K562 (cell line): ENCODE measurements around the gene PTPRB. TPM values are rescaled to one million over a fixed set of nuclear protein-coding genes. Genes with fewer than 3 reads are reported as not detected.

Experiments
- ATAC-seq: fragments of 200-7000 bp; cut with Tn5 transposase; 3 replicates; pipeline ENCODE4 v1.9.1; 2020; ENCODE audit warnings: moderate library complexity
- BruUV-seq: library from RNA; stranded (reverse); fragments of 400-500 nt; replicated peaks from 2 replicates; lab custom pipeline; 2021; lab: Mats Ljungman, UMichigan
- CTCF ChIA-PET: fragments of 300-600 bp; formaldehyde crosslinking; extraction: SDS; loops from one replicate; lab custom pipeline; 2021; ENCODE audit warnings: low intra/inter-chr PET ratio; lab: Yijun Ruan, JAX
- POLR2A ChIA-PET: fragments of 300-600, 350-650 bp; sonication (Branson Sonifier 250); formaldehyde crosslinking; extraction: SDS; loops from one replicate; lab custom pipeline; 2021; ENCODE audit warnings: antibody characterized with exemption, inconsistent platforms; lab: Yijun Ruan, JAX
- DNase-seq, 4 experiments: peaks; one replicate each; pipeline versions ENCODE4 v3.0.0 to v3.0.0-alpha.2; 2011 to 2018; ENCODE audit warnings: low spot score in 3 of 4, mixed read lengths in 3 of 4; ENCODE audit errors: extremely low read depth in 1 of 4
- FAIRE-seq: peaks from 2 replicates; lab custom pipeline; 2011; peaks lifted over from hg19 to GRCh38; lab: Jason Lieb, UNC
- H2AFZ ChIP-seq: 2 replicates; pipeline ENCODE4 v1.6.0; 2011; ENCODE audit warnings: low read depth, low read length, control low read depth, inconsistent platforms
- H3K27ac ChIP-seq: fragments of 200-600 bp; 3 replicates; pipeline ENCODE4 v1.8.0; 2011; ENCODE audit warnings: low read depth, mild to moderate bottlenecking, control low read depth, inconsistent platforms, low read length, moderate library complexity, mixed read lengths; ENCODE audit errors: extremely low read depth
- H3K27me3 ChIP-seq, 2 experiments: fragments of 300-600 bp in 1 of 2; 2 replicates in 1 of 2; 3 replicates in 1 of 2; pipeline versions ENCODE4 v1.6.0 to v1.8.0; 2011; ENCODE audit warnings: inconsistent platforms in 2 of 2, low read length in 2 of 2, mild to moderate bottlenecking in 1 of 2, mixed read lengths in 1 of 2, moderate library complexity in 1 of 2; ENCODE audit not compliant: control insufficient read depth in 2 of 2, insufficient read depth in 2 of 2
- H3K36me3 ChIP-seq: fragments of 300-600 bp; 3 replicates; pipeline ENCODE4 v1.8.0; 2011; ENCODE audit warnings: mild to moderate bottlenecking, low read length, inconsistent platforms; ENCODE audit not compliant: control insufficient read depth, insufficient read depth
- H3K4me1 ChIP-seq, 2 experiments: fragments of 200-600 bp in 1 of 2; replicated peaks in 1 of 2; 2 replicates in 1 of 2; 3 replicates in 1 of 2; pipeline versions ENCODE4 v1.5.1 to v1.8.0; 2011; ENCODE audit warnings: inconsistent platforms in 2 of 2, low read length in 2 of 2, mild to moderate bottlenecking in 1 of 2, mixed read lengths in 1 of 2, moderate library complexity in 1 of 2; ENCODE audit not compliant: control insufficient read depth in 2 of 2, insufficient read depth in 2 of 2
- H3K4me2 ChIP-seq: 2 replicates; pipeline ENCODE4 v1.6.1; 2011; ENCODE audit warnings: low read length, control low read depth, inconsistent platforms, mixed read lengths; ENCODE audit not compliant: insufficient read depth
- H3K4me3 ChIP-seq: fragments of 200-600 bp; sonication (generic), shearing (Covaris generic); 2 replicates; pipeline ENCODE4 v1.5.1; 2016; ENCODE audit warnings: control low read depth, inconsistent platforms
- H3K79me2 ChIP-seq: fragments of 200-600 bp; 3 replicates; pipeline ENCODE4 v1.8.0; 2011; ENCODE audit warnings: low read length, inconsistent platforms; ENCODE audit not compliant: control insufficient read depth, insufficient read depth
- H3K9ac ChIP-seq, 2 experiments: 2 replicates each; pipeline versions ENCODE4 v1.6.0 to v1.6.1; 2011; ENCODE audit warnings: low read depth in 2 of 2, low read length in 2 of 2, control low read depth in 1 of 2, inconsistent platforms in 1 of 2, mild to moderate bottlenecking in 1 of 2, mixed read lengths in 1 of 2; ENCODE audit not compliant: insufficient read depth in 1 of 2
- H3K9me1 ChIP-seq: one replicate; pipeline ENCODE4 v1.6.0; 2011; ENCODE audit warnings: inconsistent platforms, mild to moderate bottlenecking, low read length, moderate library complexity; ENCODE audit not compliant: control insufficient read depth, insufficient read depth
- H3K9me3 ChIP-seq: replicated peaks from 2 replicates; pipeline ENCODE4 v1.5.1; 2011; ENCODE audit warnings: low read depth, low read length, inconsistent platforms; ENCODE audit not compliant: control insufficient read depth, insufficient read depth
- H4K20me1 ChIP-seq: replicated peaks from 2 replicates; pipeline ENCODE4 v1.6.1; 2011; ENCODE audit warnings: low read length, inconsistent platforms, mixed read lengths; ENCODE audit not compliant: control insufficient read depth, insufficient read depth
- C11orf30 ChIP-seq: fragments of 450-650 bp; IDR thresholded peaks from 2 replicates; pipeline ENCODE4 v1.6.1; 2016; ENCODE audit warnings: low read depth, mild to moderate bottlenecking
- HMG20B ChIP-seq: fragments of 250-450 bp; sonication (Bioruptor Pico); IDR thresholded peaks from 2 replicates; pipeline ENCODE4 v1.5.0; 2021; ENCODE audit warnings: mild to moderate bottlenecking
- NFYB ChIP-seq: IDR thresholded peaks from 2 replicates; pipeline ENCODE4 v1.6.1; 2011; ENCODE audit warnings: mild to moderate bottlenecking, moderate library complexity; ENCODE audit not compliant: insufficient read length; ENCODE audit errors: extremely low read depth
- SMARCC2 ChIP-seq: fragments of 450-650 bp; IDR thresholded peaks from 2 replicates; pipeline ENCODE4 v1.6.1; 2017; ENCODE audit warnings: antibody characterized with exemption, moderate library complexity, mild to moderate bottlenecking, low read depth
- TRIM28 ChIP-seq: fragments of 450-650 bp; IDR thresholded peaks from 2 replicates; pipeline ENCODE4 v1.6.1; 2017
- ZZZ3 ChIP-seq: fragments of 450-650 bp; IDR thresholded peaks from 2 replicates; pipeline ENCODE4 v1.6.1; 2016; ENCODE audit warnings: antibody characterized with exemption, mild to moderate bottlenecking, moderate library complexity
- WGBS: fragments of 100-300 bp; shearing (Covaris generic); methylation state at CpG from one replicate; pipeline ENCODE4 v1.1.6; 2016; ENCODE audit warnings: low coverage, mixed read lengths; ENCODE audit not compliant: insufficient coverage; ENCODE audit errors: missing lambda C conversion rate; 5-methylcytosine and 5-hydroxymethylcytosine counted together
- in situ Hi-C: fragments of 300-500 bp; cut with MboI; formaldehyde crosslinking; loops from 4 replicates; pipeline ENCODE4 v1.15.0; 2018; ENCODE audit warnings: inconsistent platforms, mixed read lengths
- intact Hi-C: fragments of 100-400 bp; cut with micrococcal nuclease; formaldehyde crosslinking; loops from 2 replicates; pipeline ENCODE4 v1.14.2; 2022
- polyA plus RNA-seq, 8 experiments: library from polyadenylated mRNA; depleted of rRNA in 4 of 8; stranded (reverse) in 5 of 8; unstranded in 3 of 8; fragments of >200 nt; fragmentation: Nextera tagmentation in 2 of 8; fragmentation: Illumina TruSeq in 1 of 8; extraction: Ambion mirVana in 2 of 8; extraction: Trizol in 1 of 8; gene quantifications; 2 replicates each; pipeline versions ENCODE4 v1.2.1 to v1.2.3, GENCODE V29; 2011 to 2014; ENCODE audit warnings: inconsistent platforms in 1 of 8, missing spikeins in 1 of 8
- total RNA-seq, 7 experiments: library from RNA; depleted of rRNA in 6 of 7; stranded (reverse); fragments of >200 nt in 6 of 7; fragmentation: Illumina TruSeq in 2 of 7; extraction: Trizol in 2 of 7; gene quantifications; 2 replicates each; pipeline versions ENCODE4 v1.2.1 to v1.2.3, GENCODE V29; 2011 to 2021; ENCODE audit warnings: low replicate concordance in 1 of 7

PTPRB gene
- total and polyA plus RNA-seq, 9 of the 15 experiments (the other 6 are each of a cell fraction or from before 2014, with no cell fraction given), result 0.46 to 5.9 (median 3.1) TPM

DNA sequence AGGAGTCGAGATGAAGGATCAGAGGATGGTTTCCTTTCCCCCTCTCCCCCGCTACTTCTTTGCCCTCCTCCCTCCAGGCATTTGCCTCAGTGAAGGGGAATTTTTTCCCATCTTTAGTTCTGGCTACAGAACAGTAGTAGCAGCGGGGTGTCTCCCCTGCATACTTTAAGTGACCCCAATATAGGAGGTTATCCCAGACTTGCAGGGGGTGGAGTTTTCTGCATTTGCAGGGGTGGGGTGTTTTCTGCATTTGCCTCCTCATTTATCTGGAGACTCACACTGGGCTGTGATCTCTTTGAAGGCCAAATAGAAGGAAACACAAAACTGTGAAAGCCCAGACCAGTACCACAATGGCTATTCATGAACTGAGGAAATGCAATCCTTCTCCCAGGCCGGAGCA is 19.8 kb downstream of the PTPRB start (continued):
- TF ChIP-seq C11orf30, result no peak
- no peak for TF ChIP-seq ZZZ3

- H3K9me3 ChIP-seq, result no peaks in the 10 kb centered on the region
- H4K20me1 ChIP-seq, result no peaks in the 10 kb centered on the region
- H3K27me3 ChIP-seq, result no peaks in the 10 kb centered on the region
- H3K4me3 ChIP-seq, result no peak overlapping the region
- no peak for DNase-seq
- peaks cover 9% of the 10 kb centered on the region; the same call in 1 of the 3 replicates for H3K36me3 ChIP-seq
- ChIA-PET CTCF (no interaction called here), POLR2A (no interaction called here)
- no peak overlapping the region for H3K9ac ChIP-seq
- no peak overlapping the region for H3K27ac ChIP-seq
- no peaks in the 10 kb centered on the region for H3K9me1 ChIP-seq
- intact Hi-C loops, result no loop called here
- ATAC-seq, result no peak
- no peak for TF ChIP-seq NFYB
- TF ChIP-seq TRIM28, result no peak
- TF ChIP-seq SMARCC2, result no peak
- no peak for TF ChIP-seq HMG20B (CRISPR knock-in tag)
- no peak overlapping the region for H3K4me2 ChIP-seq
- no peak for FAIRE-seq
- peaks cover 0 to 7% of the 10 kb centered on the region in 2 experiments; a peak in 3 of 5 replicates for H3K4me1 ChIP-seq
- 49% methylated on average over 5 of the region's 5 CpGs for WGBS
- no peak overlapping the region for H2AFZ ChIP-seq
- in situ Hi-C loops, result no loop called here
- no TSS peak for BruUV-seq
- no peaks in the 10 kb centered on the region for H3K79me2 ChIP-seq
Measured at GRCh38 chr12:70615174-70615866, 21.9 kb downstream of the PTPRB start.
